A549 (cell line): ENCODE data around the gene PDPK1. TPM values are rescaled to one million over a fixed set of nuclear protein-coding genes. Genes with fewer than 3 reads are reported as not detected.

ENCODE experiments used
- ATAC-seq, 2 experiments: fragments of 200-7000 bp in 1 of 2; fragments of >200 bp in 1 of 2; cut with Nextera tagmentation in 1 of 2; cut with Tn5 transposase in 1 of 2; 3 replicates each; pipeline versions ENCODE4 v1.8.0 to v1.9.1; 2018 to 2020; ENCODE audit warnings: mild to moderate bottlenecking in 1 of 2, moderate library complexity in 1 of 2
- CTCF ChIA-PET: fragments of 300-600 bp; sonication (Branson Sonifier 250); formaldehyde crosslinking; extraction: SDS; loops from one replicate; lab custom pipeline; 2021; ENCODE audit warnings: antibody characterized with exemption, inconsistent platforms; lab: Yijun Ruan, JAX
- POLR2A ChIA-PET: fragments of 350-600 bp; formaldehyde crosslinking; extraction: SDS; loops from one replicate; lab custom pipeline; 2021; ENCODE audit warnings: antibody characterized with exemption, inconsistent platforms; lab: Yijun Ruan, JAX
- DNase-seq, 2 experiments: peaks; one replicate each; pipeline versions ENCODE4 v3.0.0 to v3.0.0-alpha.2; 2011 to 2016; ENCODE audit warnings: low read depth in 1 of 2, low spot score in 1 of 2
- FAIRE-seq: peaks from 2 replicates; lab custom pipeline; 2011; peaks lifted over from hg19 to GRCh38; lab: Jason Lieb, UNC
- H3K27ac ChIP-seq, 2 experiments: fragments of >200 bp; sonication (Bioruptor Twin); formaldehyde crosslinking; 3 replicates each; pipeline ENCODE4 v1.5.1; 2016 to 2017
- H3K4me1 ChIP-seq: fragments of >200 bp; sonication (Bioruptor Twin); formaldehyde crosslinking; 3 replicates; pipeline ENCODE4 v1.6.1; 2016
- H3K4me2 ChIP-seq: fragments of >200 bp; sonication (Bioruptor Twin); formaldehyde crosslinking; 3 replicates; pipeline ENCODE4 v1.6.1; 2016
- H3K4me3 ChIP-seq: fragments of >200 bp; sonication (Bioruptor Twin); formaldehyde crosslinking; 3 replicates; pipeline ENCODE4 v1.5.1; 2016
- H3K9me3 ChIP-seq: fragments of >200 bp; sonication (Bioruptor Twin); formaldehyde crosslinking; 3 replicates; pipeline ENCODE4 v1.6.1; 2016
- BCL3 ChIP-seq: fragments of >200 bp; sonication (Bioruptor Twin); formaldehyde crosslinking; IDR thresholded peaks from 3 replicates; pipeline ENCODE4 v1.6.1; 2016
- BHLHE40 ChIP-seq: IDR thresholded peaks from 2 replicates; pipeline ENCODE4 v1.6.1; 2012; ENCODE audit warnings: low read depth, low read length, inconsistent platforms
- CEBPB ChIP-seq, 2 experiments: fragments of >200 bp in 1 of 2; sonication (Bioruptor Twin) in 1 of 2; formaldehyde crosslinking in 1 of 2; IDR thresholded peaks; 2 replicates each; pipeline ENCODE4 v1.6.1; 2012 to 2016
- CTCF ChIP-seq: fragments of >200 bp; sonication (Bioruptor Twin); formaldehyde crosslinking; IDR thresholded peaks from 3 replicates; pipeline ENCODE4 v1.5.1; 2016
- E2F6 ChIP-seq: IDR thresholded peaks from 2 replicates; pipeline ENCODE4 v1.6.1; 2012; ENCODE audit warnings: low read depth, borderline replicate concordance
- EHF ChIP-seq: fragments of 250-450 bp; sonication (Bioruptor Pico); IDR thresholded peaks from 2 replicates; pipeline ENCODE4 v1.5.0; 2020; ENCODE audit warnings: mild to moderate bottlenecking
- ELK1 ChIP-seq: fragments of 150-350 bp; IDR thresholded peaks from 2 replicates; pipeline ENCODE4 v1.6.1; 2014; ENCODE audit warnings: low read depth, mild to moderate bottlenecking, low read length
- HDAC2 ChIP-seq: fragments of 200-600 bp; sonication (generic); IDR thresholded peaks from 2 replicates; pipeline ENCODE4 v1.6.1; 2016
- HMGXB4 ChIP-seq: fragments of 250-450 bp; sonication (Bioruptor Pico); IDR thresholded peaks from 2 replicates; pipeline ENCODE4 v1.5.0; 2021; ENCODE audit warnings: mild to moderate bottlenecking, moderate library complexity, borderline replicate concordance
- JUN ChIP-seq, 2 experiments: fragments of >200 bp; sonication (Bioruptor Twin); formaldehyde crosslinking; IDR thresholded peaks; 2 replicates in 1 of 2; 3 replicates in 1 of 2; pipeline ENCODE4 v1.6.1; 2016 to 2017
- KDM5A ChIP-seq: fragments of 200-600 bp; sonication (generic); IDR thresholded peaks from 2 replicates; pipeline ENCODE4 v1.6.1; 2016; ENCODE audit warnings: antibody characterized with exemption, mild to moderate bottlenecking
- NPAS2 ChIP-seq: fragments of 250-450 bp; sonication (Bioruptor Pico); IDR thresholded peaks from 2 replicates; pipeline ENCODE4 v1.8.0; 2022; ENCODE audit warnings: mild to moderate bottlenecking, moderate library complexity, borderline replicate concordance
- PHF8 ChIP-seq: fragments of 200-600 bp; sonication (generic); IDR thresholded peaks from 2 replicates; pipeline ENCODE4 v1.6.1; 2016; ENCODE audit warnings: low read depth, mild to moderate bottlenecking, antibody characterized with exemption, moderate library complexity, borderline replicate concordance
- POLR2A ChIP-seq: IDR thresholded peaks from 2 replicates; pipeline ENCODE4 v1.6.1; 2012; ENCODE audit warnings: mild to moderate bottlenecking, low read length
- RAD21 ChIP-seq, 2 experiments: fragments of >200 bp in 1 of 2; sonication (Bioruptor Twin) in 1 of 2; formaldehyde crosslinking in 1 of 2; IDR thresholded peaks in 1 of 2; conservative IDR thresholded peaks in 1 of 2; 2 replicates in 1 of 2; 3 replicates in 1 of 2; pipeline ENCODE4 v1.6.1; 2012 to 2018; ENCODE audit warnings: inconsistent platforms in 1 of 2
- RNF2 ChIP-seq: fragments of 200-600 bp; sonication (generic); IDR thresholded peaks from 2 replicates; pipeline ENCODE4 v1.6.1; 2016; ENCODE audit warnings: low read depth, mild to moderate bottlenecking, antibody characterized with exemption, moderate library complexity, borderline replicate concordance
- TFCP2L1 ChIP-seq: fragments of 250-450 bp; sonication (Bioruptor Pico); IDR thresholded peaks from 2 replicates; pipeline ENCODE4 v1.5.0; 2021; ENCODE audit warnings: mild to moderate bottlenecking
- TP53 ChIP-seq: fragments of 250-450 bp; sonication (Bioruptor Pico); IDR thresholded peaks from 2 replicates; pipeline ENCODE4 v1.5.0; 2021; ENCODE audit warnings: mild to moderate bottlenecking, moderate library complexity
- ZNF302 ChIP-seq: fragments of 250-450 bp; sonication (Bioruptor Pico); IDR thresholded peaks from 2 replicates; pipeline ENCODE4 v1.9.0; 2021; ENCODE audit warnings: inconsistent platforms, mild to moderate bottlenecking, moderate library complexity
- WGBS: methylation state at CpG from one replicate; pipeline ENCODE4 v1.1.6; 2017; ENCODE audit errors: missing lambda C conversion rate; 5-methylcytosine and 5-hydroxymethylcytosine counted together
- polyA plus RNA-seq, 4 experiments: library from polyadenylated mRNA; depleted of rRNA in 3 of 4; stranded (reverse); fragments of >200 nt; fragmentation: RNase III in 1 of 4; extraction: RNeasy Plus Mini Kit Qiagen cat#74134 plus additional on column Dnase treatment in 1 of 4; gene quantifications; 2 replicates in 3 of 4; 3 replicates in 1 of 4; pipeline ENCODE4 v1.2.3, GENCODE V29; 2011 to 2017

PDPK1 gene
- polyA plus RNA-seq, 2 of the 4 experiments (the other 2 are of a cell fraction), result 17.7 to 29.7 TPM

- TF ChIP-seq TFCP2L1 (CRISPR knock-in tag) (no peak), BHLHE40 (no peak), E2F6 (no peak), POLR2A (no peak), HMGXB4 (CRISPR knock-in tag) (no peak), JUN (IDR thresholded peaks at IDR 0.05) (no peak), EHF (CRISPR knock-in tag) (no peak), ZNF302 (CRISPR knock-in tag) (no peak), RAD21 (conservative IDR thresholded peaks at IDR 0.05 in 1 of 2, IDR thresholded peaks at IDR 0.05 in 1 of 2) (no peak), CEBPB (IDR thresholded peaks at IDR 0.05) (no peak), RNF2 (no peak), KDM5A (no peak), HDAC2 (no peak), ELK1 (no peak)
- POLR2A ChIA-PET, result no interaction called here
- Histone ChIP-seq H3K4me2 (peak overlapping the region; percentile 35; the same call in 2 of the 3 replicates), H3K4me1 (peaks cover 22% of the 10 kb centered on the region), H3K4me3 (no peak overlapping the region), H3K27ac (peak overlapping the region; percentile 20 to 55; a peak in 2 of 6 replicates), H3K9me3 (no peaks in the 10 kb centered on the region)
- ATAC-seq (no peak), DNase-seq (no peak), FAIRE-seq (no peak)
- WGBS, result 90% methylated on average over 22 of the region's 26 CpGs
- CTCF ChIA-PET, result interaction anchor here (0.6 to 6.4 kb wide), 4 partner anchors 11 to 303 kb away, joined by 3 to 98 read pairs (median 4); partner anchors contain the start of gene ABCA3
Measured at GRCh38 chr16:2497695-2498484, 39.9 kb upstream of the PDPK1 start.

- H3K4me3 ChIP-seq, result no peak overlapping the region
- peaks cover 28% of the 10 kb centered on the region for H3K4me1 ChIP-seq
- CTCF ChIA-PET, result interaction anchor here (0.6 to 6.4 kb wide), 5 partner anchors 12 to 304 kb away, joined by 3 to 98 read pairs (median 3); partner anchors contain the start of gene ABCA3
- no peak for DNase-seq
- no peak for ATAC-seq
- WGBS, result 91% methylated on average over 11 of the region's 15 CpGs
- H3K4me2 ChIP-seq, result no peak overlapping the region
- no peaks in the 10 kb centered on the region for H3K9me3 ChIP-seq
- TF ChIP-seq NPAS2 (CRISPR knock-in tag), result no peak
- TF ChIP-seq TP53 (CRISPR knock-in tag), result no peak
- TF ChIP-seq PHF8, result no peak
- TF ChIP-seq CTCF, result no peak
- no peak for TF ChIP-seq BCL3
- no peak for FAIRE-seq
- POLR2A ChIA-PET, result no interaction called here
- no peak overlapping the region for H3K27ac ChIP-seq
Measured at GRCh38 chr16:2498531-2499253, 39.1 kb upstream of the PDPK1 start.
